H1 (cell line): ENCODE measurements around the gene PAX8.

Source experiments
- ATF3 ChIP-seq: IDR thresholded peaks from 2 replicates; pipeline ENCODE4 v1.6.1; 2011; ENCODE audit warnings: low read depth, mild to moderate bottlenecking, low read length; ENCODE audit not compliant: insufficient read depth
- BRCA1 ChIP-seq: IDR thresholded peaks from 2 replicates; pipeline ENCODE4 v1.6.1; 2012; ENCODE audit warnings: low read depth, low read length, improper control_type of control experiment
- CHD1 ChIP-seq: IDR thresholded peaks from 2 replicates; pipeline ENCODE4 v1.6.1; 2012; ENCODE audit warnings: low read depth, low read length, improper control_type of control experiment
- CTCF ChIP-seq, 3 experiments: IDR thresholded peaks; 1 replicate in 2 of 3; 2 replicates in 1 of 3; pipeline versions ENCODE4 v1.5.1 to v1.6.1; 2011; ENCODE audit warnings: low read length in 3 of 3, mild to moderate bottlenecking in 3 of 3, inconsistent platforms in 2 of 3, low read depth in 1 of 3, moderate library complexity in 1 of 3; ENCODE audit not compliant: insufficient read depth in 1 of 3; ENCODE audit errors: control extremely low read depth in 1 of 3
- GABPA ChIP-seq: IDR thresholded peaks from 2 replicates; pipeline ENCODE4 v1.6.1; 2011; ENCODE audit warnings: mild to moderate bottlenecking, low read length, moderate library complexity, borderline replicate concordance; ENCODE audit not compliant: insufficient read depth
- HDAC2 ChIP-seq, 2 experiments: fragments of 300-600 bp in 1 of 2; sonication (generic) in 1 of 2; IDR thresholded peaks; 2 replicates each; pipeline ENCODE4 v1.6.1; 2011 to 2012; ENCODE audit warnings: low read depth in 2 of 2, low read length in 2 of 2, mild to moderate bottlenecking in 2 of 2, moderate library complexity in 2 of 2, borderline replicate concordance in 1 of 2, inconsistent platforms in 1 of 2
- POLR2AphosphoS5 ChIP-seq: IDR thresholded peaks from 2 replicates; pipeline ENCODE4 v1.6.1; 2011; ENCODE audit warnings: low read depth, low read length
- SIN3A ChIP-seq, 2 experiments: IDR thresholded peaks in 1 of 2; conservative IDR thresholded peaks in 1 of 2; 2 replicates each; pipeline ENCODE4 v1.6.1; 2011 to 2012; ENCODE audit warnings: low read length in 2 of 2, improper control_type of control experiment in 1 of 2, low read depth in 1 of 2, mild to moderate bottlenecking in 1 of 2
- TAF1 ChIP-seq: IDR thresholded peaks from 2 replicates; pipeline ENCODE4 v1.6.1; 2011; ENCODE audit warnings: mild to moderate bottlenecking, low read depth, low read length
- TCF12 ChIP-seq: IDR thresholded peaks from 2 replicates; pipeline ENCODE4 v1.6.1; 2011; ENCODE audit warnings: low read depth, mild to moderate bottlenecking, low read length

GRCh38 chr2:113211226-113212105 lies 67.3 kb downstream of the PAX8 start:
- no peak for TF ChIP-seq TAF1
- no peak for TF ChIP-seq SIN3A (conservative IDR thresholded peaks at IDR 0.05 in 1 of 2, IDR thresholded peaks at IDR 0.05 in 1 of 2; ENCODE audit: low read depth in 1 of 2, low read length in 2 of 2)
- TF ChIP-seq GABPA = no peak
- no peak for TF ChIP-seq CTCF (IDR thresholded peaks at IDR 0.05; ENCODE audit: control extremely low read depth in 1 of 3, insufficient read depth in 1 of 3, low read depth in 1 of 3, low read length in 3 of 3)
- no peak for TF ChIP-seq POLR2AphosphoS5
- no peak for TF ChIP-seq ATF3
- no peak for TF ChIP-seq BRCA1
- TF ChIP-seq TCF12 = no peak
- no peak for TF ChIP-seq HDAC2 (IDR thresholded peaks at IDR 0.05; ENCODE audit: borderline replicate concordance in 1 of 2, low read depth in 2 of 2, low read length in 2 of 2)
- no peak for TF ChIP-seq CHD1
